ENCODE results near the gene CRTC3.

CRTC3 gene

GRCh38 chr15:90595763-90596155 is 66.0 kb downstream of the CRTC3 start:
- DNase-seq (ENCODE audit: low spot score), result no peak

- no peak for DNase-seq (ENCODE audit: low spot score)
These were observed 67.2 kb downstream of the CRTC3 start for GRCh38 chr15:90596943-90597342.

DNA sequence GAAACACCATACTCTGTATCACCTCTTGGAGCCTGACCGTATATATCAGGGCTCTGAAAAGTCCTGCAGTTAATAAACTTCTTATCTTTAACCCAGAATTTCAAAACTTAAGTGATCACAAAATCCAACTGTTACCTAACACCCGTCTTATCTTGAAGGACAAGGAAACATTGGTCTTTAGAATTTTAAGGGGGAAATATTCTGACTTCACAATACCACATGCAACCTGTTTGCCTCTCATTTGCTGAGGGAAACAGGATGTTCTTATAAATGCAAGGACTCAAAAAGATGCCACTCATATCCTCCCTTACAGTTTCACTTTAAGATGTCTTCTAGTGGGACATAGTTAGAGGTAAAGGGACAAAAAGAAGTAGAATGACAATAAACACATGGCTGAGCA is 67.9 kb downstream of the CRTC3 start:
- DNase-seq (ENCODE audit: low spot score), result no peak

- no peak for DNase-seq (ENCODE audit: low spot score)
These were observed 68.4 kb downstream of the CRTC3 start for GRCh38 chr15:90598031-90598577.

DNA sequence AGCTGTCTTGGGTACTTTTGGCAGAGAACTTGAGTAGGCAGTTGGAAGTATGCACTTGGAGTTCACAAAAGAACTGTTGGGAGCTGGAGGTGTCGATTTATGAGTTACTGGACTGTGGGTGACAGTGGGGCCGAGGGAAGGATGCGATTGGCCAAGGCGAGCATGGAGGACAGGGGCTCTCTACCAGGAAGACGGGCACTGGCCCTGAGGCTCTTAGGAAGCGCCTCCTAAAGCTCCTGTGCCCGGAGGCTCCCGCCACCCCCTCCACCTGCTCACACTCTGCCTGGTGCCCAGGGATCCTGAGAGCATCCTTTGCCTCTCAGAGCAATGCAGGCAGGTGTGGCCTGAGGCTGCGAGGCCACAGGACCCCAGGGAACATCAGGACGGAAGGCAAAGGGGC is 69.0 kb downstream of the CRTC3 start:
- DNase-seq (ENCODE audit: low spot score), result no peak

DNA sequence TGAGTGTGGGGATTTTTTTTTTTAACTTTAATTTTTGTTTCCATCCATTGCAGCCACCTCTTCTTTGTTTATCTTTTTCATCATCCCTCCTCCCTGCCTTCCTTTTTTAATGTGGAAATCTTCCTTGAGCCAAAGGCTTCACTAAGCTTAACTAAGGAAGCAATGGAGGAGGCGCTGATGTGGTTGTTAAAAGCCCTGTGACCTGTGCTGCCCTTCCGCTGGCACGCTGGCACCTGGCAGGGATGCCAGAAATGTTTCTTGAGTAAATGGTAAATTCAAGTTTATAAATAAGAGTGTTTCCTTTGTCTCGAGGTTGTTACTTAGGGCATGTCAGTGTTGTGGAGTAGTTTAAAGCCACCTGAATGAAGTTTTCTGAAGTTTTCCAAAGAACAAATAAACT is 69.4 kb downstream of the CRTC3 start:
- no peak for DNase-seq (ENCODE audit: low spot score)

DNA sequence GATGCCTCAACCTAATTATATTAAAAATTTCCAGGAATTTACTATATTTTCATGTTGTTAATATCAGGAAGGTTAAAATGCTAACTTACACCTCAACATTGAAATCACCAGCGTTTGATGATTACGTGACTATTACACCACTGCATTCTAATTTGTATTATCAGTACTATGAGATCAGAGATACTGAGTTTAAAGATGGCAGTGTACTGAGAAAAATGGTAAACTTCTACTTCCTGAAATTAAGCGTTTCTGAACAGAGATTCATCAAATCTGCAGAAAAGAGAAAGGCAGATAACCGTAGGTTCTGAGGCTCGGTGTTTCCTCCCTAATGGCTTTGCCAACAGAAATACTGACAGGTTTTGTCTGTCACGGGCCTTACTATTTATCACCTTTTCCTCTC is 69.9 kb downstream of the CRTC3 start:
- DNase-seq (ENCODE audit: low spot score), result no peak

DNA sequence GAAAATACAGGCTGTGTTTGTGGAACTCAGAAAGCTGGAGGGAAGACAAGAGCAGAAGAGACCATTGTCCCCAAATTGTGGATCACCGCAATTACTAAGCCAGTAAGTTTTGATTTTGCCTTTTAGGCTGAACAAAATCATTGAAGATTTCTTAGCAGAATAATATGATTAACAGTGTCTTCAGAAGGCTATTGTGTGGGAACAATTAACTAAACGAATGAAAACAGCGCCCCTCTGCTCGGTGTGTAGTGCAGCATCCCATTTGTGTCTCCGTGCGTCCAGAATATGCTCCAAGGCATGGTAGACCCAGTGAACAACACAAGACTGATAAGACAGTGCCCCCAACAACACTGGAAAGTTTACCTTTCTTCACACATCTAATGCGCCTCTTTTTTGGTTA is 71.2 kb downstream of the CRTC3 start:
- DNase-seq (ENCODE audit: low spot score), result no peak

DNA sequence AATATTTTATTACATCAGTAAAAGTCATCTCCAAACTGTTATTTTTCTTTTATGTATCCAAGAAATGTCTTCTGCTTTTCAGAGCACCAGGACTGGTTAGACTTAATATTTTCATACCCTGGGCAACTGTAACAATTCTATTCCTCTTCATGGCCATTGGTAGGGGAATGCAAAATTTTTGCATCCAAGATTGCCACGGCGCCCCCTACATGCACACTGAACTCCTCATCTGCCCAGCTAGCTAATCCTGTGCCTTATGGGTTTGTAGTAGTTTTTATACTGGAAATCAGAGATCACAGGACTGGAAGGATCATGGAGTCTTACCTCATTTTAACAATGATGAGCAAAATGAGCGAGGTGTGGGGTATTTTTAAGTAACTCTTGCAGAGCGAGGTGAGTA is 74.2 kb downstream of the CRTC3 start:
- DNase-seq (ENCODE audit: low spot score), result peak; percentile 41

DNA sequence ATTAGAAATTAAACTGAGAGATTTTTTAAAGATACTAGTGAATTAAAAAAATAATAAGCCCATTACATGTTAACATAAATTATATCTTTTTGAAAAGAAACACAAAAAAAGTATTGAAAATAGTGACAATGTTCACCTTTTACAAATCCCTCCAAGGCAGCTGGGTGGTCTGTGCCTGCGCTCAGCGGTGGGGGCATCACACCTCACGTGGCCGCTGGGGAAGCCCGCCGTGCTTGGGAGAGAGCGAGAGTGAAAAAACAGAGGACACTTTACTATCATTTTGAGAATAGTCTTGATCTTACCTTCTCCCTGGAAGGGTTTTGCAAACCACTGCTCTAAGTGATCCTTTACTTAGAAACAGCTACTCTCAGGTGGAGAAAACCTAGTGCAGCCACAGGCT is 76.9 kb downstream of the CRTC3 start:
- no peak for DNase-seq (ENCODE audit: low spot score)

- DNase-seq (ENCODE audit: low spot score), result no peak
These were observed 77.6 kb downstream of the CRTC3 start for GRCh38 chr15:90607361-90607760.

DNA sequence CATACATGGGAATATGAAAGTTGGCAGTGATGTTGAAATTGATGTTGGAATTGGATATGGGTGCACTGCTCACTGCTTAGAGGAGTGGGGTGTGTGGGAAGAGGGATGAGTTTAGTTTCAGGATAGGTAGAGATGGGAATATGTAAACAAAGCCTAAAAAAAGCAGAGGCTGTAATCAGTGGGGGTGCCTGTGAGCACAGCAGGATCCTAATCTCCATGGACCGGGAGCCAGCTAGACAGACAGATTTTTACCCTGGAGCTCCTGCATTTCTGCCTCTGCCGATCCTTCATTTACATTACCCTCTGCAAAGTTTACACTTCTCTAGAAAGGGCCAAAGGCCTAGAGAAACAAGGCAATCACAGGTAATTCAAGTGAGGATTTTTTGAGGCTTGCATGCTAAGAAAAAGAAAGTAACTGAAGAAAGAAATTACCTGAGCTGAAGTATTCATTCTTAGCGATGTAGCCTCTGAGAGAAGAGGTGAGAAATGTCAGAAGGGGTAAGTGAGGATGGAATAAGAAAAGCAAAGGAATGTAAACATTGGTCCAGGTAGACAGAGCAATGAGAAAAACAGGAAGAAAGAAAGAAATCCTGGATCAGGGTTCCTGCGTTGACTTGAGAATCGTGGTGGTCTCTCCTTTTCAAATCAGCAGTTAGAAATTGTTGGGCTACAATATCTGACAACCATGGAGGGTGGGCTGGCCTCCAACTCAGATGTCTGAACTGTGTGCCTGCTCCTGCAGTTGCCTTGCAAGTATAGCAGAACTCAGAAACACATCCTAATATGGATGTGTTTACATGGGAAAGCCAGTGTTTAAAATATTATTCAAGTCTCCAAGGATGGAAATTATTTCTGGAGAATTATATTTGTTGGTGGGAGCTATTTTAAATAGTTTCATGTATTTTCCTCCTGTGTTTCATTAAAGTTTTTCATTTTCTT is 79.8 kb downstream of the CRTC3 start:
- no peak for DNase-seq (ENCODE audit: low spot score)

- peak; percentile 54 for DNase-seq (ENCODE audit: low spot score)
These were observed 80.5 kb downstream of the CRTC3 start for GRCh38 chr15:90610190-90610589.

- no peak for DNase-seq (ENCODE audit: low spot score)
These were observed 81.4 kb downstream of the CRTC3 start for GRCh38 chr15:90611157-90611556.

DNA sequence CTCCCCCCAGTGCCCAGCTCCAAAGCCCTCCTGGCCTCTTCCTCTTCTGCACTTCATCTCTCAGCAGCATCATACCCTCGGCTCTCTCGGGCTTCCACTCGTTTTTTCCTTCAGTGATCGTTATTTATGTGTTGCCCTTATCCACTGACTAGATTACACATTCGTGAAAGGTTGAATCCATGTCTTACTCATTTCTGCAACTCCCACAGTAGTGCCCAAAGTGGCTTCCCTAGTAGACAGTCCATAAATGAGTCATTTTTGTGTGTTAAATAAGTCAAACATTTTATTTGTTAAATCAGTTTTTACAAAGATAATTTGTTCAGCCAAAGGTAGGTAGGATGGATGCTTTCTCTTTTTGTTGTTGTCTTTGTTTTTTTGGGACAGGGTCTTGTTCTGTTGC is 87.4 kb downstream of the CRTC3 start:
- DNase-seq (ENCODE audit: low spot score), result no peak

DNA sequence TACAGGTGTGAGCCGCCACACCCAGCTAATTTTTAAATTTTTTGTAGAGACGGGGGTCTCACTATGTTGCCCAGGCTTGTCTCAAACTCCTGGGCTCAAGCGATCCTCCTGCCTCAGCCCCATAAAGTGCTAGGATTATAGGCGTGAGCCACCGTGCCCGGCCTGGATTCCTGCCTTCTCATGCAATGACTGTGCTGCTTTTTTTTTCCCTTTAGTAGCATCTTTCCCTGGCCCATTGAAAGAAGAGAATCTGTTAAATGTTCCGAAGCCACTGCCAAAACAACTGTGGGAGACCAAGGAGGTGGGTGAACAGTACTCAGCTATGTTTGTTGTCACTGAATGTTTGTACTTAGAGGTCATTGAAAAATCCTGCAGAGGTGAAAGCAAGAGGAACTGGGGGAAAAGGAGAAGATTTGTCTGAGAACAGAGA is 88.0 kb downstream of the CRTC3 start:
- DNase-seq (ENCODE audit: low spot score), result no peak

GRCh38 chr15:90618330-90619125 is 88.8 kb downstream of the CRTC3 start:
- DNase-seq (ENCODE audit: low spot score), result no peak

GRCh38 chr15:90619468-90619867 is 89.7 kb downstream of the CRTC3 start:
- DNase-seq (ENCODE audit: low spot score), result no peak

GRCh38 chr15:90619939-90620338 is 90.2 kb downstream of the CRTC3 start:
- no peak for DNase-seq (ENCODE audit: low spot score)

- no peak for DNase-seq (ENCODE audit: low spot score)
These were observed 90.8 kb downstream of the CRTC3 start for GRCh38 chr15:90620379-90621067.

- no peak for DNase-seq (ENCODE audit: low spot score)
These were observed 94.1 kb downstream of the CRTC3 start for GRCh38 chr15:90623854-90624253.

DNA sequence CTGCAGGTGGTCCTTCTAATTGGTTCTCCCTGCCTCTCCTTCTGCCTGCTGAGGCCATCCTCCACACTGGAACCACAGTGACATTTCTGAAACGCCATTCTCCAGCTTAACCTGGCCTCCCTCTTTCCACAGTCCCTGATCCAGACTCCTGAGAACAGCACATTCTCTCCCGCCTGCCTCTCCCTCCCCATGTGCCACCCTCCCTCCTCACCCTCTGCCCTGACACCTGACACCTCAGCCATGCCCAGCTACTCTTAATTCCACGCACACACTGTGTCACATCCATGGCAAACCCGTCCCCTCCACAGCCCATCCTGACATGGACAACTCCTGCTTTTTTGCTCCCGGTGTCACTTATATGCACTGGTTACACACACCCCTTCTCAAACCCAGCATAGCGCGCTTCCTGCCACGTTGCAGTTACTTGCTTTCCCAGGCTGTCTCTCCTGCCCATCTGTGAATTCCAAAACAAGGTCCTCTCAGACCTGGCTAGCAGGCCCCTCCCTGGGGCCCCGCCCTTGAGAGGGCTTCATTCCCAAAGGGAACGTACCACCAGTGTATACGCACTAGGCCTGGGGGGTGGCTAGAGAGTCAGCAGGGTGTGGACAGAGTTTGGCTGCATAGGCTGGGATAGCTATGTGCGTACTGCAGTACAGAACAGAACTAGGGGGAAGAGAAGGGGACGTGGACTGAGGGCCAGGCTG is 94.7 kb downstream of the CRTC3 start:
- no peak for DNase-seq (ENCODE audit: low spot score)
